HFFc6 (cell line): ENCODE results near the gene RUFY3. TPM values are rescaled to one million over a fixed set of nuclear protein-coding genes. Genes with fewer than 3 reads are reported as not detected.

Source experiments
- DNase-seq: peaks from one replicate; pipeline ENCODE4 v3.0.0-alpha.2; 2018
- H3K27ac Mint-ChIP-seq: 2 replicates; pipeline ENCODE4 v1.8.0; 2020; ENCODE audit warnings: mild to moderate bottlenecking, mixed read lengths
- H3K27me3 Mint-ChIP-seq: 2 replicates; pipeline ENCODE4 v1.8.0; 2021; ENCODE audit warnings: mild to moderate bottlenecking, moderate library complexity, mixed read lengths; ENCODE audit not compliant: insufficient read depth
- H3K36me3 Mint-ChIP-seq: 2 replicates; pipeline ENCODE4 v1.8.0; 2021; ENCODE audit warnings: low read depth, mixed read lengths
- H3K4me1 Mint-ChIP-seq: 2 replicates; pipeline ENCODE4 v1.8.0; 2020; ENCODE audit warnings: low read depth, mixed read lengths
- H3K4me3 Mint-ChIP-seq: 2 replicates; pipeline ENCODE4 v1.8.0; 2020; ENCODE audit warnings: mild to moderate bottlenecking, moderate library complexity, mixed read lengths
- H3K9me3 Mint-ChIP-seq: 2 replicates; pipeline ENCODE4 v1.8.0; 2020; ENCODE audit warnings: mild to moderate bottlenecking, mixed read lengths
- CTCF ChIP-seq: fragments of 200-600 bp; sonication (generic); IDR thresholded peaks from 2 replicates; pipeline ENCODE4 v1.5.0; 2021; ENCODE audit warnings: antibody characterized with exemption, mild to moderate bottlenecking
- total RNA-seq, 6 experiments: library from RNA; stranded (reverse); fragmentation: NEBNext Ultra II Directional; extraction: Animal tissue kit (Norgen Biotek cat#: 25700); gene quantifications; 2 replicates in 1 of 6; 3 replicates in 5 of 6; pipeline ENCODE4 v1.2.3, GENCODE V29; 2021

The RUFY3 gene
- total RNA-seq, 6 experiments from 2014 or later, result 35.7 to 44.8 (median 38.4) TPM

- H3K4me3 Mint-ChIP-seq, result no peak overlapping the region
- peaks cover 19% of the 10 kb centered on the region for H3K4me1 Mint-ChIP-seq
- peak overlapping the region; percentile 22; the same call in 1 of the 2 replicates for H3K27ac Mint-ChIP-seq
- DNase-seq, result no peak
- no peaks in the 10 kb centered on the region for H3K27me3 Mint-ChIP-seq
- H3K9me3 Mint-ChIP-seq, result no peaks in the 10 kb centered on the region
- TF ChIP-seq CTCF, result no peak
- H3K36me3 Mint-ChIP-seq, result peaks cover 34% of the 10 kb centered on the region
These were observed 109.5 kb downstream of the RUFY3 start for GRCh38 chr4:70831293-70831692.

- H3K4me1 Mint-ChIP-seq, result peaks cover 28% of the 10 kb centered on the region
- no peak overlapping the region; the same call in 1 of the 2 replicates for H3K27ac Mint-ChIP-seq
- H3K36me3 Mint-ChIP-seq, result peaks cover 42% of the 10 kb centered on the region
- TF ChIP-seq CTCF, result no peak
- no peaks in the 10 kb centered on the region for H3K27me3 Mint-ChIP-seq
- DNase-seq, result no peak
- H3K4me3 Mint-ChIP-seq, result no peak overlapping the region
- no peaks in the 10 kb centered on the region for H3K9me3 Mint-ChIP-seq
These were observed 111.9 kb downstream of the RUFY3 start for GRCh38 chr4:70833675-70834074.

GRCh38 chr4:70836081-70836480 is 114.3 kb downstream of the RUFY3 start:
- Mint-ChIP-seq H3K4me3 (no peak overlapping the region; the same call in 1 of the 2 replicates), H3K9me3 (no peaks in the 10 kb centered on the region), H3K27ac (no peak overlapping the region), H3K36me3 (peaks cover 40% of the 10 kb centered on the region), H3K4me1 (peaks cover 28% of the 10 kb centered on the region), H3K27me3 (no peaks in the 10 kb centered on the region)
- TF ChIP-seq CTCF, result no peak
- no peak for DNase-seq

GRCh38 chr4:70838204-70838603 is 116.4 kb downstream of the RUFY3 start:
- TF ChIP-seq CTCF, result no peak
- Mint-ChIP-seq H3K27me3 (no peaks in the 10 kb centered on the region), H3K4me1 (peaks cover 24% of the 10 kb centered on the region), H3K36me3 (peaks cover 23% of the 10 kb centered on the region), H3K9me3 (no peaks in the 10 kb centered on the region), H3K4me3 (peak overlapping the region; percentile 96), H3K27ac (peak overlapping the region; percentile 88)
- DNase-seq, result peak; percentile 12

- peak overlapping the region; percentile 88 for H3K27ac Mint-ChIP-seq
- TF ChIP-seq CTCF, result no peak
- H3K36me3 Mint-ChIP-seq, result peaks cover 18% of the 10 kb centered on the region
- DNase-seq, result peak; percentile 29
- H3K4me1 Mint-ChIP-seq, result peaks cover 17% of the 10 kb centered on the region
- H3K27me3 Mint-ChIP-seq, result no peaks in the 10 kb centered on the region
- no peaks in the 10 kb centered on the region for H3K9me3 Mint-ChIP-seq
- peak overlapping the region; percentile 96 for H3K4me3 Mint-ChIP-seq
These were observed 117.2 kb downstream of the RUFY3 start for GRCh38 chr4:70838666-70839588.
